Endometrial microvascular endothelial cells (primary cell): Measurements from ENCODE around the gene GNAO1. TPM values are rescaled to one million over a fixed set of nuclear protein-coding genes. Genes with fewer than 3 reads are reported as not detected.
"Not testable (repeated sequence)": the region's sequence is repeated elsewhere in the genome, so short reads cannot be mapped to it uniquely, and the experiment has no call there.

Experiments used
- in situ Hi-C: cut with HindIII; loops from 2 replicates; pipeline ENCODE4 v1.10.0; 2017; ENCODE audit warnings: low sequenced_read_pairs, low pct_unique_long_range_greater_than_20kb; ENCODE audit errors: inconsistent ontology term
- total RNA-seq: library from RNA; depleted of rRNA; stranded (reverse); fragments of >200 nt; gene quantifications from one replicate; pipeline ENCODE4 v1.2.3, GENCODE V29; 2015; ENCODE audit errors: inconsistent ontology term

Gene GNAO1
- total RNA-seq, 1 donor from 2014 or later, result not detected

GRCh38 chr16:56363781-56364565 lies 172.7 kb downstream of the GNAO1 start:
- in situ Hi-C loops, result no loop called here

GRCh38 chr16:56364865-56365264 lies 173.6 kb downstream of the GNAO1 start:
- in situ Hi-C loops, result no loop called here

- in situ Hi-C loops, result no loop called here
Measured at GRCh38 chr16:56365552-56365951, 174.3 kb downstream of the GNAO1 start.

- in situ Hi-C loops, result no loop called here
Measured at GRCh38 chr16:56366945-56367344, 175.7 kb downstream of the GNAO1 start.

GRCh38 chr16:56367764-56368163 lies 176.5 kb downstream of the GNAO1 start:
- in situ Hi-C loops, result no loop called here

- in situ Hi-C loops, result no loop called here
Measured at GRCh38 chr16:56368545-56368944, 177.3 kb downstream of the GNAO1 start.

GRCh38 chr16:56369202-56369601 lies 177.9 kb downstream of the GNAO1 start:
- in situ Hi-C loops, result no loop called here

- in situ Hi-C loops, result no loop called here
Measured at GRCh38 chr16:56370185-56370874, 179.0 kb downstream of the GNAO1 start.

- in situ Hi-C loops, result no loop called here
Measured at GRCh38 chr16:56370875-56371659, 179.8 kb downstream of the GNAO1 start.

GRCh38 chr16:56371660-56371937 lies 180.3 kb downstream of the GNAO1 start:
- in situ Hi-C loops, result no loop called here

- in situ Hi-C loops, result no loop called here
Measured at GRCh38 chr16:56372013-56372634, 180.8 kb downstream of the GNAO1 start.

GRCh38 chr16:56373003-56373402 lies 181.7 kb downstream of the GNAO1 start:
- in situ Hi-C loops, result no loop called here

- in situ Hi-C loops, result not testable (repeated sequence)
Measured at GRCh38 chr16:56375792-56376191, 184.5 kb downstream of the GNAO1 start.

GRCh38 chr16:56379044-56379443 lies 187.8 kb downstream of the GNAO1 start:
- in situ Hi-C loops, result not testable (repeated sequence)

GRCh38 chr16:56380778-56381485 lies 189.6 kb downstream of the GNAO1 start:
- in situ Hi-C loops, result not testable (repeated sequence)

- in situ Hi-C loops, result no loop called here
Measured at GRCh38 chr16:56382459-56382858, 191.2 kb downstream of the GNAO1 start.

- in situ Hi-C loops, result no loop called here
Measured at GRCh38 chr16:56382901-56383355, 191.6 kb downstream of the GNAO1 start.

GRCh38 chr16:56384074-56384721 lies 192.9 kb downstream of the GNAO1 start:
- in situ Hi-C loops, result no loop called here
